HG03354 (cell line): ENCODE data around the gene RBM19.
A peak's percentile ranks its signal among the peaks of the same experiment; 100 is the strongest.

Experiments used
- ATAC-seq: cut with Tn5 transposase; IDR thresholded peaks from one replicate; pipeline ENCODE4 v1.9.1; 2021; ENCODE audit warnings: mild to moderate bottlenecking; ENCODE audit not compliant: unreplicated experiment, poor library complexity, severe bottlenecking

RBM19 gene

GRCh38 chr12:113934946-113935345 is 31.2 kb downstream of the RBM19 start:
- no peak for ATAC-seq

- no peak for ATAC-seq
Measured at GRCh38 chr12:113934060-113934814, 31.9 kb downstream of the RBM19 start.

GRCh38 chr12:113933201-113933786 is 32.8 kb downstream of the RBM19 start:
- no peak for ATAC-seq

- no peak for ATAC-seq
Measured at GRCh38 chr12:113932381-113933196, 33.5 kb downstream of the RBM19 start.

DNA sequence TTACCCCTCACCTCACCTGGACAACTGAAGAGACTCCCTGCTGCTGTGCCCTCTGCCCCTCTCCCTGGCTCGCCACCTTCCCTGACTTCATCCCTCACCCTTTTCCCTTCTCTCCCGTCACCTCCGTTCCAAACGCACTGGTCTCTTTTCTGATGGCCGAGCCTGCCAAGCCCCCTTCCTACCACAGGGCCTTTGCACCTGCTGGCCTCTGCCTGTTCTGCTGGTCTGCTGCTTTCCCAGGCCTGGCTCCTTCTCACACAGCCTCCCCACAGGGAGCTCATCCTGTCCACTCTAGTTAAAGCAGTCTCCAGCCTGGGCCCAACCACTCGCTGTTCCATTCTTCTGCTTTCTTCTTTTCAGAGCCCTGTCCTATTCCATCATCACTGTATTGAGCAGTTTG is 34.6 kb downstream of the RBM19 start:
- no peak for ATAC-seq

DNA sequence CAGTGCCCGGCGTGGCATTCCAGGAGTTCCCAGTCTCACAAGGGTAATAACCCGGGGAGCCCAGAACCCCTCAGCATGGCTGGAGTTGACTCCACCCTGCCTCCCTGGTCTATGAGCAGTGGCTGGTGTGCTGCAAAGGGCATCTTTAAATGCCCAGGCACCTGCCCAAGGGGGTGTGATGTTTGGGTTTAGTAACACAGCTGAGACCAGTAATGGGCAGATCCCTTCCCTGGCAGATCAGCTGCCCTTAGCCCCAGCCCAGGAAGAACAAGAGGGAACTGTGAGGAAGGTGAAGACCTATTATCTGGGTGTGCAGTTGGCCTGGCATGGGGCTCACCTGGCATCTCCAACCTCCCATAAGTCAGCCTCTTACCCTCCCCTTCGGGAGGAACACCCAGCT is 35.9 kb downstream of the RBM19 start:
- ATAC-seq, result no peak

GRCh38 chr12:113929312-113929989 is 36.7 kb downstream of the RBM19 start:
- ATAC-seq, result no peak

DNA sequence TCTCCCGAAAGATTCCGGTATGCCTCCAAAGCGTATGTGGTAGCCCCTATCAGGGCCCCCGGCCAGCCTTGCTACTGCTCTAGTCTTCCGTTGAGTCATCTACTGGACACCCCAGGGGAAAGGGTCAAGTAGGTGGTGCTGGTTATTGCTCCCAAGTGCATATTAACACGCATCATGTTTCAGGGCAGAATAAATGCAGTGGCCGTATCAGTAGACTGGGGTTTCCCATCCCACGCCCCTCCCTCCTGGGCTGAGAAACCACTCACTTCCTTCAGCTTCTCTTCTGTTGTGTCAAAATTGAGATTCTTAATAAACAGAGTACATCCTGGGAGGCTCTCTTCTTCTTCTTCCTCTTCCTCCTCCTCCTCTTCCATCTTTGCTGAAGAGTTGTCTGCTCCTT is 39.3 kb downstream of the RBM19 start:
- no peak for ATAC-seq

DNA sequence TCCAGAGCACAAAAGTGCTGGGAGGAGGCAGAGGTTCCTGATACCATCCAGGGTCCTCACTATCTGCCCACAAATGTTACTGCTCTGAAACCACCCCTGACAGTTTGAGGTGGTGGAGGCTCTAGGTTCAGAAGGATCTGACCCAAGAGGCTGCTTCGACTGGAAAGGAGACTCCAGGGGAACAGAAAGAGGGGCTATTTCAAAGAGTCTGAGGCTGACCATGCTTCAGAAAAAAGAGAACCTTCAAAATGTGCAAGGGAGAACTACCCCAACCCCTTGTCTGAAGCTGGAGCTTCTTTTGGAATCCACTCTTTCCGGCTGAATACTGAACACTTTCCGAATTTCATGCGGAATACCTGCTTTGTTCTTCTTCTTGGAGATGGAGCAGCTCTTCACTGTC is 41.8 kb downstream of the RBM19 start:
- ATAC-seq, result no peak

DNA sequence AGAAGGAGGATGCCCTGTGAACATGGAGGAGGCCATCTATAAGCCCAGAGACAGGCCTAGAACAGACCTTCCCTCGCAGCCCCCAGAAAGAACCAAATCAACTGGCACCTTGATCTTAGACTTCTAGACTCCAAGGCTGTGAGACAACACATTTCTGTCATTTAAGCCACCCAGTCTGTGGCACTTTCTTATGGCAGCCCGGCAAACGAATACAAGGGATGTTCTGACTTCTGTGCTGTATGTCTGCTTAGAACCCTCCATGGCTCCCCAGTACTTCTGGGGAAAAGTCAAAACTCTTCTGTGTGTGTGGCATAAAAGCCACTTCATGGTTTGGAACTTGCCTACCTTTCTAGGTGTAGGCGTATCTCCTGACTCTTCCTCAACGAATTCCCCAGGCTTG is 42.9 kb downstream of the RBM19 start:
- ATAC-seq, result no peak

DNA sequence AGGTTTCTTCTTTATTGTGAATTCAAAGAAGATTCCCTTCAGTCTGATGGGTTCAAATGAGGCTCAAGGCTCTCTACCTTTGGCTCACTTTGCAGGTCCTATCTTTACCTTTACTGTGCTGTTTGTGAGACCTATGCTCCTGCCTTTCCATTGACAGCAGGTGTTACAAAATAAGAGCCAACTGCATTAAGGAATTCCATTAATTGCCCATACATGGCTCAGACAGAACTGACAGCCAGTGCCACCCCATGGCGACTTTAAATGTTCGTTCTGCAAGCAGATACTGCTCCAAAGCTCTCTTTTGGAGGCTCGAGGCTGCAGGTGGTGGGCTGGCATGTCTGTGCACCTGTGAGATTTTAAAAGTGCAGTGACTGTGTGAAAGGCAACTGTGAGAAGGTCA is 44.7 kb downstream of the RBM19 start:
- ATAC-seq, result no peak

- no peak for ATAC-seq
Measured at GRCh38 chr12:113919791-113920190, 46.3 kb downstream of the RBM19 start.

DNA sequence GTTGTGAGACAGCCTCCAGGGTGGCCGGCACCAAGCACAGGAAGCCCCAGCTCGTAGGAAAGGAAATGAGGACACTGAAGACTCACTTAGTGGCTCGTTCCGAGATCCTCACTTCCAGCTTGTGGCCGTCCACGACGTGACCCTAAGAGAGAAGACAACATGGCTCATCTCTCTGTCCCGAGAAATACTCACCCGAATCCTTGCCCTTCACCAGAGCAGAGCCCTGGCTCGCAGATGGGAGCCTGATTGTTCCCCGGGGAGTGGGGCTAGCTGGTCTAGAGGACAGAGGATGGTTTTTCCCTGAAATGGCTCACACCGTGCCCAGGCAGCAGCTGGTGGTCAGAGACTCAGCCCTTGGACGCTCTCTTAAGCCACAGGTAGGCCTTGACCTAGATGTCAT is 47.8 kb downstream of the RBM19 start:
- no peak for ATAC-seq

GRCh38 chr12:113917393-113917792 is 48.7 kb downstream of the RBM19 start:
- no peak for ATAC-seq

DNA sequence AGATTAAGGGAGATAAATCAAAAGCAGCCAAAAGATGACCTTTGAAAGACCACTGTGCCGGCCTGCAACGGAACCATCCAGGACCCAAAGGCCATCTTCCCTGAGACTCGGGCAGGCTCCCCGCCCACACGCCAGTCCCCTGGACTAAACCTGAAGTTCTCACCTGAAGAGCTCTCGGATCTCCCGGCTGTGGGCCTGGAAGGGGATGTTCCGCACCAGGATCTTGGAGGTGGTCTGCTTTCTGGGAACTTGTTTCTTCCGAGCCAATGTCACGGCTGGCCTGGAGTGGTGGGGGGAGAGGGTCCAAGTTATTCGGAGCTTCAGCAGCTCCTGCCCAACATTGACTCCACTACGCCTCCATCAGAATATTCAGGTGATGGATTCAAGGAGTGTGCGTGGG is 51.3 kb downstream of the RBM19 start:
- ATAC-seq, result no peak

DNA sequence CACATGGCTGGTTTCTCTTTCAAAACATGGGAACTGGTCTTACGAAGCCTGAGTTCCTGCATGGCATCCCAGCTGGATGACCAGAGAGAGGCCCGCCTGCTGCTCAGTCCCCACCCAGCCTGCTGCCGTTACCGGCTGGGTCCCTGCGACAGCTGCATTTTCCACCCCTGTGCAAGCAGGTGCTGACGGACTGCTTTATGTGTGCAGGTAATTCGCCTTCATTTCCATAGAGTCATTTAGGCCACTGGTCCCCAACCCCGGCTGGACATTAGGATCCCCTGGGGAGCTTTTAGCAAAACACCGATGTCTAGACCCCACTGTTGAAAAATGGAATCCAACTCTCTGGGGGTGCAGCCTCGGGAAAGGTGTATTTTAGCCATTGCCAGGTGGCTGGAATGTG is 51.9 kb downstream of the RBM19 start:
- no peak for ATAC-seq

- peak; percentile 58 for ATAC-seq
Measured at GRCh38 chr12:113912760-113913329, 53.3 kb downstream of the RBM19 start.

DNA sequence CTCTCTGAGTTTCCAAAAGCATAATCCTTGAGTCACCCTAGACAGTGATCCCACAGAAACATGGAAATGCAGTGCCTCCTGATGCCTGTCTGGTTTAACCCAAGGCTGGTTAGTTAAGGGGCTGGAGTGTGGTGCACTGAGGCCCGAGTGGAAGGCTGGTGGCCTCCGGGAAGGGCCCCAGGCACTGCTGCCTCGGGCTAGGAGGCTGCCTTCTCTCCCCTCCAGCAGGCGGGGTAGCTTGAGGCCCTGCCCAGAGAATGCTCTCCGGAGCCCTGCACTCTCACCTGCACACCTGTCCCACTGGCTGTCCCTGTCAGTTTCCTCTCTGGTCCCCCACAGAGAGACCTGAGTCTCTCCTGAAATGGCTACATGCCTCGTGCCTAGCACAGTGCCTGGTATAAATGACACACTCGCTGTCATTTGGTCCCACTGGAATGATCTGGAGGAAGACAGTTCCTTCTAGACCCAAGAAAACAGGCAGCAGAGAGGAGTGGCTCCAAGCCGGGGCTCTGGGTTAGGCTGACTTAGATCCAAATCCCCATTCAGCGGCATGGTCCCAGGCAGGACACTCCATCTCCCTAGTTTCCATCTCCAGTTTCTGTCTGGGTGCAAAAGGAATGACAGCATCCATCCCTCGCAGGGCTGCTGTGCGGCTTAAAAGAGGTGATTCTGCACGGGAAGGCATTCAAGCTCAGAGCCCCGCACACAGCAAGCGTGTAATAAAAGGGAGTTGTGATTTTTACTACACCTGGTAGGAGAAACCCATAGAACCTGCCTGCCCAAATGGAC is 54.0 kb downstream of the RBM19 start:
- no peak for ATAC-seq

DNA sequence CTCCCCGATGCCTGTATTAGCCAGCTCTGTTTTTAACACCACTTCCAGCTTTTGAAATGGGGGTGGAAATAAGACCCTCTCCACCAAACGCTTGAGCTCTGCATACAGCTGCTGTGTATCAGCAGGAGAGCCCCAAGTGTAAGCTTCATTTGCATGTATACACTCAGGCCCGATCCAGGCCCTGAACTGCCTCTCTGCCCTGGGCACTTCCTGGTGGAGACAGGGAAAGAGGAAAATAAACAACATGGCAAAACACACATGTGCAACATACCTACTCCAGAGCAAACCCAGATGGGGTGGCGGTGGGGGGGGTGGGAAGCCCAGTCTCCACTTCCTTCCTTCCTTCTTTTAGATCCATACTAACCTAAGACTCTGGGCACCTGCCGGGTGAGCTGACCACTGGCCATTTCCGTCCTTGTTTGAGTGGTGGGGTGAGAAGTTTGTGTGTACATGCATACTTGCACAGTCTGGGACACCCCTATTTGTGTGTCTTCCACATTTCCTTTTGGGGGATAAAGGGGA is 55.3 kb downstream of the RBM19 start:
- ATAC-seq, result no peak
